Nephron progenitor cell (in vitro differentiated cells): ENCODE measurements around the gene ERP44.

Source experiments
- DNase-seq: peaks from one replicate; pipeline ENCODE4 v3.0.0; 2021
- H3K27ac Mint-ChIP-seq: 2 replicates; pipeline ENCODE4 v1.8.0; 2021; ENCODE audit warnings: mild to moderate bottlenecking, moderate library complexity, mixed read lengths
- H3K27me3 Mint-ChIP-seq: 2 replicates; pipeline ENCODE4 v1.8.0; 2021; ENCODE audit warnings: mild to moderate bottlenecking, low read depth, mixed read lengths; ENCODE audit not compliant: poor library complexity
- H3K36me3 Mint-ChIP-seq: 2 replicates; pipeline ENCODE4 v1.8.0; 2021; ENCODE audit warnings: low read depth, mixed read lengths
- H3K4me1 Mint-ChIP-seq: 2 replicates; pipeline ENCODE4 v1.8.0; 2021; ENCODE audit warnings: mixed read lengths
- H3K4me3 Mint-ChIP-seq: 2 replicates; pipeline ENCODE4 v1.8.0; 2021; ENCODE audit warnings: mild to moderate bottlenecking, moderate library complexity, mixed read lengths
- H3K9me3 Mint-ChIP-seq: 2 replicates; pipeline ENCODE4 v1.8.0; 2021; ENCODE audit warnings: mild to moderate bottlenecking, moderate library complexity, mixed read lengths
- CTCF ChIP-seq: fragments of 200-600 bp; sonication (generic); IDR thresholded peaks from 2 replicates; pipeline ENCODE4 v1.5.0; 2021; ENCODE audit warnings: antibody characterized with exemption

The ERP44 gene

DNA sequence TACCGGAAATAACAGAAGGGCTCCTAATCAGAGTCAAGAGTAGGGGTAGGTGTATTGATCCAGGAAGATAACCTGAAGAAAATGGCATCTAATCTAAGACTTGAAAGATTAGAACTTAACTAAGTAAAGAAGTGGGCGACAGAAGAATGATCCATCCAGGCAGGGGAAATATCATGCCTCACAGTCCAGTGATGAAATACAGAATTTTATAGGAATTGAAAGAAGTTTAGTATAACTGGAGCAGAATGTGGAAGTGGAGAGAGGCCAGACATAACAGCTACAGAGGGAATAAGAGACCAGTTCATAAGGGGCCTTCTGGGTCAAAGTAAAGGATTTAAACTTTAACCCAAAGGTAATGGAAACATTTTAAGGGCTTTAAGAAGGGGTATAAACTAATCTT, 42.2 kb downstream of the ERP44 start:
- H3K27me3 Mint-ChIP-seq, result no peaks in the 10 kb centered on the region

DNA sequence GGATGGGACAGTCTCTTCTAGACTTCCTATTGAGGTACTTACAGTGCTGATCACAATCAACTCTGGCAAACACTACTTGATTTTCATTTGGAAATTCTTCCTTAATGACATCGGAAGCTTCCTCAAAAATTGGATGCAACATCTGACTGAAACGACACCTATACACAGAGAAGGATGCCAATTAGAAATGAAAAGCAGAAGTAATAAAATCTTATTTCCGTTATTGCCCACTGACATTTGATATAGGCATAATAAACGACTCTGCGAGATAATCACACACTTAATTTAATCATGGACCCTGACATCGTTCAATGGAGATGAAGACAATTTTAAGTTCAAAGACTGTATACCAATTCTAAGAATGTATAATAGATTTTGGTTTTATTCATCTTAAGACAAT, 46.4 kb downstream of the ERP44 start:
- H3K27me3 Mint-ChIP-seq, result no peaks in the 10 kb centered on the region
- H3K4me3 Mint-ChIP-seq, result no peak overlapping the region
- DNase-seq, result no peak
- H3K27ac Mint-ChIP-seq, result no peak overlapping the region
- peaks cover 17% of the 10 kb centered on the region for H3K36me3 Mint-ChIP-seq
- no peak for TF ChIP-seq CTCF
- H3K9me3 Mint-ChIP-seq, result no peaks in the 10 kb centered on the region
- H3K4me1 Mint-ChIP-seq, result no peaks in the 10 kb centered on the region

More for the DNA sequence above, 42.2 kb downstream of the ERP44 start:
- peaks cover 6% of the 10 kb centered on the region for H3K36me3 Mint-ChIP-seq
- H3K4me3 Mint-ChIP-seq, result no peak overlapping the region
- no peak for TF ChIP-seq CTCF
- no peaks in the 10 kb centered on the region for H3K9me3 Mint-ChIP-seq
- DNase-seq, result no peak
- H3K27ac Mint-ChIP-seq, result no peak overlapping the region
- H3K4me1 Mint-ChIP-seq, result no peaks in the 10 kb centered on the region

DNA sequence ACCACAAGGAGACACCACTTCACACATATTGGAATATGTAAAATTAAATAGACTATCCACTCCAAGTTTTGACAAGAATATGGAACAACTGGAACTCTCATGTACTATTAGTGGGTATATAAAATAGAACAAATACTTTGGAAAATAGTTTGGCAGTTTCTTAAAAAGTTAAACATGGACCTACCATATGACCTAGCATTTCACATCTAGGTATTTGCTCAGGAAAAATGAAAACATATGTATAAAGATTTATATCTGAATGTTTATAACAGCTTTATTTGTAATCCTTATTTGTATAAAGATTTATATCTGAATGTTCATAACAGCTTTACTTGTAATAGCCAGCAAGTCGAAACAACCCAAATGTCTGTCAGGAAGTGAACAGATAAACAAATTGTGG, 49.2 kb downstream of the ERP44 start:
- Mint-ChIP-seq H3K4me3 (no peak overlapping the region), H3K36me3 (peaks cover 36% of the 10 kb centered on the region), H3K27ac (no peak overlapping the region), H3K9me3 (no peaks in the 10 kb centered on the region), H3K4me1 (no peaks in the 10 kb centered on the region), H3K27me3 (no peaks in the 10 kb centered on the region)
- no peak for DNase-seq
- TF ChIP-seq CTCF, result no peak

GRCh38 chr9:100038472-100038871, 60.3 kb downstream of the ERP44 start:
- H3K4me3 Mint-ChIP-seq, result no peak overlapping the region
- no peak overlapping the region for H3K27ac Mint-ChIP-seq
- no peak for DNase-seq
- no peaks in the 10 kb centered on the region for H3K27me3 Mint-ChIP-seq
- TF ChIP-seq CTCF, result no peak
- H3K36me3 Mint-ChIP-seq, result peaks cover 80% of the 10 kb centered on the region
- peaks cover 63% of the 10 kb centered on the region for H3K9me3 Mint-ChIP-seq
- no peaks in the 10 kb centered on the region for H3K4me1 Mint-ChIP-seq

DNA sequence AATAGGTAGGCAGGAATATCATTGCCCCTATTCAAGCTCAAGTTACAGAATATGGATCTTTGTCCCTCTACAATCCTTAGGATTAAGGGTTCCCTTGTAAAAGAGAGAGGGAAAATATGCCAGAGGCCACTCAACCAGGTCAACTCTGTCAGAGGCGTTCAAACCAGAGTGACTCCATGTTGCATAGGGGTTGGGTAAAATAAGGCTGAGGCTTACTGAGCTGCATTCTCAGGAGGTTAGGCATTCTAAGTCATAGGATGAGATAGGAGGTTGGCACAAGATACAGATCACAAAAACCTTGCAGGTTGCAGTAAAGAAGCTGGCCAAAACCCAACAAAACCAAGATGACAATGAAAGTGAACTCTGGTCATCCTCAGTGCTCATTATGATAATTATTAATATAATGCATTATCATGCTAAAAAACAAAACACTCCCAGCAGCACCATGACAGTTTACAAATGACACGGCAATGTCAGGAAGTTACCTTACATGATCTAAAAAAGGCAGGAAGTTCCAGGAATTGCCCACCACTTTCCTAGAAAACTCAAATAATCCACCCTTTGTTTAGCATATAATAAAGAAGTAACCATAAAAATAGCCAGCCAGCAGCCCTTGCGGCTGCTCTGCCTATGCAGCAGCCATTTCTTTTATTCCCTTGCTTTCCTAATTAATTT, 64.8 kb downstream of the ERP44 start:
- H3K4me1 Mint-ChIP-seq, result no peaks in the 10 kb centered on the region
- H3K27ac Mint-ChIP-seq, result no peak overlapping the region
- no peak for DNase-seq
- TF ChIP-seq CTCF, result no peak
- H3K4me3 Mint-ChIP-seq, result no peak overlapping the region
- no peaks in the 10 kb centered on the region for H3K27me3 Mint-ChIP-seq
- peaks cover 42% of the 10 kb centered on the region for H3K9me3 Mint-ChIP-seq
- H3K36me3 Mint-ChIP-seq, result peaks cover 60% of the 10 kb centered on the region

DNA sequence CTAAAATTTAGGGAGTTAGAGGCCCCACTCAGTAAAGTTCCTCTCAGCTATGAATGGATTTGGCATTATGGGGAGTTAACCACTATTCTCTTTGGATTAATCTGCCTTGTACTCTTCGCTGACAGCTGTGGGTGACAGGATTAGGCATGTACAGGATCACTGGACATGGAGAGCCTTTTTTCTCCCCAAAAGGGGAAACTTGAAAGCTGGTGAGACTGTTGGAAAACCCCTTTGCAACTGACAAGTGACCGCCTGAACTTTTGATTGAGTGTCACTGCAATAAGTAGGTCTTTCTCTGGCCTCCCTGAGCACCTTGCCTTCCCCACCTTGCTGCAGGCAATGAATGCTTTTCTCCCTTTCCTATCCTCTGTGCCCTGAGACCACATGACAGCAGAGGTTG, 68.3 kb downstream of the ERP44 start:
- Mint-ChIP-seq H3K4me3 (no peak overlapping the region), H3K4me1 (no peaks in the 10 kb centered on the region), H3K27ac (no peak overlapping the region), H3K27me3 (no peaks in the 10 kb centered on the region), H3K36me3 (peaks cover 38% of the 10 kb centered on the region), H3K9me3 (peaks cover 30% of the 10 kb centered on the region)
- no peak for DNase-seq
- TF ChIP-seq CTCF, result no peak
